Stimulated activated CD8-positive, alpha-beta memory T cell treated with anti-CD3 and anti-CD28 coated beads, Interleukin-4, amount 100 ng/mL, for 1 hour (primary cell): ENCODE results near the gene SEPTIN1.
"Not testable (repeated sequence)": the region's sequence is repeated elsewhere in the genome, so short reads cannot be mapped to it uniquely, and the experiment has no call there.

Experiments
- DNase-seq, 2 donors: peaks; one replicate each; pipeline ENCODE4 v3.0.0-alpha.2; 2020; ENCODE audit warnings: low read depth in 2 of 2, low spot score in 1 of 2

Gene SEPTIN1

DNA sequence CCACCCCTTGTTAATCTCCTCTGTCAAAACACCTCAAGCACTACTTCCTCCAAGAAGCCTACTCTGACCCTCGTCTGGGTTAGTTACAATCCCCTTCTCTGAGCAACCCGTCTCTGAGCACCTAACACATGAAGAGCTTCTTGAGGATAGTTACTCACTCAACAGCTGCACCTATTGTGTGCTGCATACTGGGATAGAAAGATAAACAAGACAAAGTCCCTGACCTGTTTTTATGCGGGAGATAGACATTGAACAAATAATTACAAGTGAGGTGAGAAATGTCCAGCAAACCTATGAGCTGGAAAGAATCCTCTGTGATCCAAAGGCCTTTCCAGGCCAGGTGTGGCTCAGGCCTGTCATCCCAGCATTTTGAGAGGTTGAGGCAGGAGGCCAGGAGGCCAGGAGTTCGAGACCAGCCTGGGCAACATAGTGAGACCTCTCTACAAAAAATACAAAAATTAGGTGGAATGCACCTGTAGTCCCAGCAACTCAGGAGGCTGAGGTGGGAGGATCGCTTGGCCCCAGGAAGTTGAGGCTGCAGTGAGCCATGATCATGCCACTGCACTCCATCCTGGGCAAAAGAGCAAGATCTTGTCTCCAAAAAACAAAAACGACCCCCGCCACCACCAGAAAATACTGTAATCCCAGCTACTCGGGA, 19.5 kb upstream of the SEPTIN1 start:
- DNase-seq, result no peak

DNA sequence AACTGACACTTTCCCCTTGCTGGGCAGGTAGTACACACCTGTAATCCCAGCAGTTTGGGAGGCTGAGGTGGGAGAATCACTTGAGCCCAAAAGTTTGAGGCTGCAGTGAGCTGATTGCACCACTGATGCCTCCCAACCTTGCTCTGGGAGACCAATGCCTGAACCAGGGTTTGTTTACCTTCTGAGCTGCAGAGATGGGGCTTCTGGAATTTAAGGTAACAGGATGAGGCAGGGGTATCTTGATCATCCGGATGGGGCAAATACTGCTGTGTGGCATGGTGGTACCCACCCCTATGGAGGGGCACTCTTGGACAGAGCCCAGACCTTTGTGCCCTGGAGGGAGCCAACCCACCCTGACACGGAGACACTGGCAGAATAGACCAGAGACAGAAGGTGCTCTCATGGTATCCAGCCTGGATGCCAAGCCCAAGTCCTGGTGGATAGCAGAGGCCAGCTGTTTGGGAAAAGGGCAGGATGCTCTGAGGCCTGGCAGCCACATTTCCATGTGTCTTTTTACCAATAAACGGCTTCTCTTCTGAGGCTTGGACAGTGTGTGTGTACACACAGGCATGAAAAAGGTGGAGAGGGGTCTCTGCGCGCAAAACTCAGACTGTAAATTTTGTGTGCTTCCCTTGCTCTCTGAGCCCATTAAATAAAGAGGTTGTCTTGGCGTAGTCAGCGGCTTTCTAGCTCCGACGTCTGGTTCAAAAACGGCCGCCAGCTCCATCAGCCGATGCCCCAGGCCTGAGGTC, 17.2 kb upstream of the SEPTIN1 start:
- DNase-seq, result no peak

DNA sequence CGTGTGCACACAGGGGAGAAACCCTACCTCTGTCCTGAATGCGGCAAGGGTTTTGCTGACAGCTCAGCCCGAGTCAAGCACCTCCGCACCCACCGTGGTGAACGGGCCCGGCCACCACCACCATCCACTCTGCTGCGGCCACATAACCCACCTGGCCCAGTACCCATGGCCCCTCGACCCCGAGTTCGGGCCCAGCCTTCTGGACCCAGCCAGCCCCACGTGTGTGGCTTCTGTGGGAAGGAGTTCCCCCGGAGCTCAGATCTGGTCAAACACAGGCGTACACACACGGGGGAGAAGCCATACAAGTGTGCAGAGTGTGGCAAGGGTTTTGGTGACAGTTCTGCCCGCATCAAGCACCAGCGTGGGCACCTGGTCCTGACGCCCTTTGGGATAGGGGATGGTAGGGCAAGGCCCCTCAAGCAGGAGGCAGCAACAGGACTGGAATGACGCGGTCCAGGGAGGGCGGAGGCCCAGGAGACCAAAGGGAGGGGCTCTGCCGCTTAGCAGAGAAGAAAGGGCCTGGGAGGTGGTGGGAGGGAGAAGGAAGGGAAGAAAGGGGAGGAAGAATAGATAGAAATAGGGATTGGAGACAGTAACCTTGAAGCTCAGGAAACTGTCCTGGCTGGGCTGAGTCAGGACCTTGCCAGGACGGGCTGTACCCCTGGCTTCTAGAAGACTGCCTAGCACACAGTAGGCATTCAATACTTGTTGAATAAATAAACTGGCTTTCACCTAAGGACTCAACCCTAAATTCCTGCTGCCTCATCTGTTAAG, 16.5 kb upstream of the SEPTIN1 start:
- DNase-seq, result no peak

DNA sequence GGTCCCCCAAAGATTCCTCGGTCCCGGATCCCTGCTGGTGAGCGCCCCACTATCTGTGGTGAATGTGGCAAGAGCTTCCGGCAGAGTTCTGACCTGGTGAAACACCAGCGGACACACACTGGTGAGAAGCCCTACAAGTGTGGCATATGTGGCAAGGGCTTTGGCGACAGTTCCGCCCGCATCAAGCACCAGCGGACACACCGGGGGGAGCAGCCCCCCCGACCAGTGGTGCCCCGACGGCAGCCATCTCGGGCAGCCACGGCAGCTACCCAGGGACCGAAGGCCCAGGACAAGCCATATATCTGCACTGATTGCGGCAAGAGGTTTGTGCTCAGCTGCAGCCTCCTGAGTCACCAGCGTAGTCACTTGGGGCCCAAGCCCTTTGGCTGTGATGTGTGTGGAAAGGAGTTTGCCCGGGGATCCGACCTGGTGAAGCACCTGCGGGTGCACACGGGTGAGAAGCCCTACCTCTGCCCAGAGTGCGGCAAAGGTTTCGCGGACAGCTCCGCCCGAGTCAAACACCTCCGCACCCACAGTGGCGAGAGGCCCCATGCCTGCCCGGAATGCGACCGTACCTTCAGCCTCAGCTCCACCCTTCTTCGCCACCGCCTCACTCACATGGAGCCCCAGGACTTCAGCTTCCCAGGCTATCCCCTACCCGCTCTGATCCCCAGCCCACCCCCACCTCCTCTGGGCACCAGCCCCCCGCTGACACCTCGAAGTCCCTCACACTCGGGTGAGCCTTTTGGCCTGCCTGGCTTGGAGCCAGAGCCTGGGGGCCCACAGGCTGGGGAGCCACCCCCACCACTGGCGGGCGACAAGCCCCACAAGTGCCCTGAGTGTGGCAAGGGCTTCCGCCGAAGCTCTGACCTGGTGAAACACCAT, 15.7 kb upstream of the SEPTIN1 start:
- DNase-seq, result no peak

DNA sequence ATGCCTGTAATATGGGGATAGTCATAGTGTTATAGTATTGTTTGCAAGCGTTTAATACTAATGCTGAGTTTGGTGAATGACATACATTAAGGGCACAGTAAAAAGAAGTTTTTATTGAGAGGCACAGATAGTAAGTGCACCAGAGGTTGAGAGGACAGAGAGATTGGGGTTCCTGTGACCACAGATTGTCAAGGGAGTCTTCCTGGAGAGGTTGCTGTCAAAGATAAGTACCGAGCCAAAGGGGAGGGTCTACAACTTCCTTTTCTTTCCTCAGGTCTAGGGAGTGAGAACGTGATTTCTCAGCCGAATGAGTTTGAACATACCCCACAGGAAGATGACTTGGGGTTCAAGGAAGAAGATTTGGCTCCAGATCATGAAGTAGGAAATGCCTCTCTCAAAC, 14.7 kb upstream of the SEPTIN1 start:
- DNase-seq, result no peak

DNA sequence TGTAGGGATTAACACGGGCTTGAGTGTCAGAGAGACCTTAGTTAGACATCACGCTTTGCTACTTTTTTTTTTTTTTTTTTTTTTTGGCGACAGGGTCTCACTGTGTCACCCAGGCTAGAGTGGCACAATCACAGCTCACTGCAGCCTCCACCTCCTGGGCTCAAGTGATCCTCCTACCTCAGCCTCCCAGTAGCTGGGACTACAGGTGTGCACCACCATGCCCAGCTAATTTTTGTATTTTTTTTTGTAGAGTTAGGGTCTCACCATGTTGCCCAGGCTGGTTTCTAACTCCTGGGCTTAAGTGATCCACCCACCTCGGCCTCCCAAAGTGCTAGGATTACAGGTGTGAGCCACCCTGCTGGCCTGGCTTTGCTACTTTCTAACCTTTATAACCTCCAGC, 14.3 kb upstream of the SEPTIN1 start:
- not testable (repeated sequence) for DNase-seq

DNA sequence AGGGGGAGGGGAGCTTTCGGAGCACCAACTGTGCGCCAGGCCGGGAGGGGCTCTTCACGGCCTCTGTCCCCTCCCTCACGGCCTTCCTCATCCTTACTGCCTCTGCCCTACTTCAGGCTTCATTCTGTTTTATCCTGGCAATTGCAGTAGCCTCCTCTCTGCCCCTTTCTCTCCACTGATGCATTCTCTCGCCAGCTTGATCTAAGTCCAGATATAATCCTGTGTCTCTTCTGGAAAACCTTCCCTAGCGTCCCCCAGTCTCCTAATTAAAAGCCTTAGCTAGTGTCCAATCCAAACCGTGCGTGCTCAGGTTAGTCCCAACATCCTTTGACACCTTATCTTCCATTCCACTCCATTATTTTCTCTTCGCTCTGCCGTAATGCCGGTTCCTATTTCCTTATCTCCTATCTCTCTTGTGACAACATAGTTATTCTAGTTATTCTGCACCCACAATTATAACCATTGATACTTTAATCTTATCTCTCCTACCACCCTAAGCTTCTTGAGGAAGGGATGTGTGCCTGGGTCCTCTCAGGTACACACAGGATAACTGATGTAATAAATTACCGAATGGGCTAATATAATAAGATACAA, 13.7 kb upstream of the SEPTIN1 start:
- DNase-seq, result no peak

DNA sequence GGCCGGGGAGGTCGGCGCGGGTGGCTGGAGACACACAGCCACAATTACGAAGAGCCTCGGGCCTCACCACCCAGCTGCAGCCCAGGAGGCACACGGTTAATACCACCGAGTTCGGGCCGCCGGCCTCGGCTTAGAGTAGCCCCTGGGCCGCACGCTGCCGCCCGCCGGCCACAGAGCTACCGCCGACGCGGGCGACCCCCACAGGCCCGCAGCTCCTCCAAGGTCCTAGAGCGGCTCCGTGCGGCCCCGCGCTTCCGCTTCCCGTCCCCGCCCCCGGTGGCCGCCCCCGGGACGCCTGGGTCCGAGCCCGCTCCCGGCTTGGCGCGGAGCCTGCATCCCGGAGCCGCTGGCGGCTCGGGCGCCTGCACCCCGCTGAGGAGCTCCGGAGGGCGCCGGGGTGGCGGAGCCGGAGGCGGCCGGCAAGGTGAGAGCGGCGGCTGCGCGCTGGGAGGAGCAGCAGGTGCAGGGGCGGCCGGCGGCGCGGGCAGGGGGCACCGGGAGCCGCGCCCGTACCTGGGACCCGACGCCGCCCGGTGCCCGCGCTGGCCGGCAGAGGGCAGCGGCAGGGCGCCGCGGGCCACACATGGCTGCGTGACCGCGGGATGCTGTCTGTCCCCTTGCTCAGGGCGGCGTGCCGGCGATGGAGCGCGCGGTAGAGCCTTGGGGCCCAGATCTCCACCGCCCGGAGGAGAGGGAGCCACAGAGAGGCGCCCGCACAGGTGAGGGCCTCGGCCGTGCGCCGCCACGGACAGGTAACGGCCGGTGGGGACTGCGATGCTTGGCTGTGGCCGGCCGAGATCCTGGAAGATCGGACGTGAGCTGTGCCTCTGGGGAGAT, 13.0 kb upstream of the SEPTIN1 start, which contains the start of gene ZNF48:
TSS of gene ZNF48 (plus strand) at position 266 of the 837 bp plus-strand sequence. CDS start at position 641, 375 bp downstream.
- DNase-seq, result no peak

DNA sequence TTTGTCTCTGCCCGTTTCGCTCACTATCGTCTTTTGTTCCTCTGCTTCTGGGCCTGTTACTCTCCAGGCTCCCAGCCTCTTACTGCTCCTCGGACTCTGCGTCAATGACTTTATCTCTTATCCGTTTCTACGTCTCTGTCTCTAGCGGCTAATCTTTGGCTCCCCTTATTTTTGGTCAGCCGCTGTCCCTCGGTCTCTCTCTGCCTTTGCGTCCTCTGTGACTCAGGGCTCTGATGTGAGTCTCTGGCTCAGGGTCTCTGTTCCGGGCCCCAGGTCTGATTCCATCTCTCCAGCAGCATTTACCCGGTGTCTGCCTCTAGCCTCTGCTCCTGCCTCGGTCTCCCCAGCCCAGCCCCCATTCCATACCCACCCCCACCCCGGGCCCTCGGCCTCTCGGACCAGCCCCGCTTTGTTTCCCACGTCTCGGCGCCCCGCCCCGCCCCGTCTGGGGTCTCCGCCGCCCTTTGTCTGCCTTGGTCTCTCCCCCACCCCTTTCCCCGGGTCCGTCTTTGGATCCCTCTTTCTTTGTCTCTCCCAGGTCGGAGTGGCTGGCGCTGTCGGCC, 12.3 kb upstream of the SEPTIN1 start:
- no peak for DNase-seq

DNA sequence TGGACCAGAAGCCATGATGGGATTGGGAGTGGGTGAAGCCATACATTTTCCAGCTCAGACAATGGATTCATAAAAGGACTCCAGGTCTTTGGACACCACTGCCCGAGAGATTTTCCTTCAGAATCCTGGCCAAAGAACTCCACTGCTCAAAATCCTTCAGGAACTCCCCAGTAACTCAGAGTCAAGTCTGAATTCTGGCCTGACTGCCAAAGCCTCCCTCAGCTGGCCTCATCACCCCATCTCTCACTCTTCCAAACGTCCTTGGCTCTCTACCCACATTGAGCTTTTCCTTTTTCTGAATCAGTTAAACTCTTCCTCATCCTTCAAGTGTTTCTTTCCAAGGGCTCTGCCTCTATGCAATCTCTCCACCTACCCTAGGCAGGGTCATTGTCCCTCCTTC, 1.2 kb upstream of the SEPTIN1 start:
- DNase-seq, result no peak

DNA sequence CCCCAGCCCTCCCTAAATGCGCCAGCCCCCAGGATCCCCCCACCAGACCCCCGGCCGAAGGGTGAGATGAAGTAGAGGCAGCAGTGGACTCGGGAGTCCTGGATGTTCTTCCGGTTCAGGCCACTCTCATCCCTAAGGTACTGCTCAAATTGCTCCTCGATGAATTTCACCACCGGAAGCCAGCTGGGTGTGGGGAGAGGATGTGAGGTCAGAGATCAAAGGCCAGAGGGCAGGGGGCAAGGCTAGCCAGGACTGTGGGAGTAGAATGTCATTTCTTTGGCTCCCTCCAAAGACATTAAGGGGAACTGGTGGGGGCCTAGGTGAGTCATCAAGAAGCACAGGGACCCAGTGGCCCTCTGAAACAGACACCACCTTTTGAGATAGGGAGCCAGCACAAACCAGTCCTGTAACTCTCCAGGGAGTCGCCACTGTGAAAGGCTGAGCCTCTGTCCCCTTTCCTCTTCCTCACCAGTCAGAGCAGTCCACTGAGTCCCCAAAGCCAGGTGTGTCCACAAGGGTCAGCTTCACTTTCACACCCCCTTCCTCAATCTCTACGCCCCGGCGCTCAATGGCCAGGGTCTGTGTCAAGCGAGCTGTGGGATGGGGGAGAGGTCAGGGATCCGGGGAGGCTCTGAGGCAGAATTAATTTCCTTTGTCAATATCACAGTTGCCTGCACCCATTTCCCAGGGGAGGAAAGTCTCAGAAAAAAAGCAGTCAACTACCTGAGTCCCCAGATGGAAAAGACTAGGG, 895 bp downstream of the SEPTIN1 start:
- DNase-seq, result no peak

DNA sequence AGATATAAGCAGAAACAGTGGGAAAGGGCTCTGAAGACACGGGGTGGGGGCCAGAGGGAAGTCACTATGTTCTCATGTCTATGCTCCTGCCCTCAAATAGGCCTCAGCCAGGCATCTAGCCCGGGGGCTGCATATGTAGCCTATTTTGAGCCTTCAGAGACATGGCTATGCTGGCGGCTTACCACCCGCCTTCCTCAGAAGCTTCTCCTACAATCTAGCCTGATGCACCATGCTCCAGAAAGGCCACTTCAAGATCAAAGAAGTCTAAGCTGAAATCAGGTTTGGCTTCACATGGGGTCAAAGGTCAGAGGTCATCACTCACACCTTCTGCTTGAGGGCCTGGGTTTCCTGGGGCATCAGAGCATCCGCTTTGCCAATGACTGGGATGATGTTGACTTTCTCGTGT, 1.6 kb downstream of the SEPTIN1 start:
- no peak for DNase-seq

DNA sequence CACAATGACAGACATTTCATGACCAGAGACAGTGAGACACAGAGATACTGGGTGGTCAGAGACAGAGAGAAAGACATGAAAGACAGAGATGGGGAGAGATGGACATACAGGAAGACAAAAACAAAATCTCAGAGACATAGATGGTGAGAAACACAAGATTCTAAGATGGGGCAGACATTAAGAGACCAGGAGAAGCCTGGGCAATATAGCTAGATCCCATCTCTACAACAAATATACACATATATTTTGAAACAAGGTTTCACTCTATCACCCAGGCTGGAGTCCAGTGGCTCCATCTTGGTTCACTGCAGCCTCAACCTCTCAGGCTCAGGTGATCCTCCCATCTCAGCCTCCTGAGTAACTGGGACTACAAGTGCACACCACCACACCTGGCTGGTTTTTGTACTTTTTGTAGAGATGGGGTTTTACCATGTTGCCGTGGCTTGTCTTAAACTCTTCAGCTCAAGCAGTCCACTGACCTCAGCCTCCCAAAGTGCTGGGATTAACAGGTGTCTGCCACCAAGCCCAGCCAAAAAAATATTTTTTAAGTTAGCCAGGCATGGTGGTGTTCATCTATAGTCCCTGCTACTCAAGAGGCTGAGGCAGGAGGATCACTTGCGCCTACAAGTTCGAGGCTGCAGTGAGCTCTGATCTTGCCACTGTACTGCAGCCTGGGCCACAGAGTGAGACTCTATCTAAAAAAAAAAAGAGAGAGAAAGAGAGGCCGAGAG, 2.1 kb downstream of the SEPTIN1 start:
- no peak for DNase-seq

DNA sequence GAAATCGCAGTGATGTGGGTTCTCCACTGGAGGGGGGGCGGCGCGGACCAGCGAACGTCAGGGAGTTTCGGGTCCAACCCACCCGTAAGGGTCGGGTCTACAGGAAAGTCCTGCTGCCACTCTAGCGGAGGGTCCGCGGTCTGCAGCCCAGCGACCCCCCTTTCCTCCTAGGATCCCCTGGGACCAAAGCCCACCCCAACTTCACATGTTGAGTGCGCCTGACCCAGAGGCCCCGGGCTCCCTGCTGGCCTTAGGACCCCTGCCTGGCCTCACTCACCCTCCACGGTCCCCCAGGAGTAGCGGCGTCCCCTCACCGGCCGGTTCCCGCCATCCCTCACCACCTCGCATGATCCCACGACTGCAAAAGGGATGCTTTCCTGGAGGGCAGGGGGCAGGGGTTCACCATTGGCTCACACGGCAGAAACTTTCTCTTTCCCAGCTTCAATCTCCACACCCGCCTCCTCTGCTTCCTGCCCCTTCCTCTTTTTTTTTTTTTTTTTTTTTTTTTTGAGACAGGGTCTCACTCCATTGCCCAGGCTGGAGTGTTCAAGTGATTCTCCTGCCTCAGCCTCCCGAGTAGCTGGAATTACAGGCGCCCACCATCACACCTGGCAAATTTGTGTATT, 3.1 kb downstream of the SEPTIN1 start:
- DNase-seq, result no peak

DNA sequence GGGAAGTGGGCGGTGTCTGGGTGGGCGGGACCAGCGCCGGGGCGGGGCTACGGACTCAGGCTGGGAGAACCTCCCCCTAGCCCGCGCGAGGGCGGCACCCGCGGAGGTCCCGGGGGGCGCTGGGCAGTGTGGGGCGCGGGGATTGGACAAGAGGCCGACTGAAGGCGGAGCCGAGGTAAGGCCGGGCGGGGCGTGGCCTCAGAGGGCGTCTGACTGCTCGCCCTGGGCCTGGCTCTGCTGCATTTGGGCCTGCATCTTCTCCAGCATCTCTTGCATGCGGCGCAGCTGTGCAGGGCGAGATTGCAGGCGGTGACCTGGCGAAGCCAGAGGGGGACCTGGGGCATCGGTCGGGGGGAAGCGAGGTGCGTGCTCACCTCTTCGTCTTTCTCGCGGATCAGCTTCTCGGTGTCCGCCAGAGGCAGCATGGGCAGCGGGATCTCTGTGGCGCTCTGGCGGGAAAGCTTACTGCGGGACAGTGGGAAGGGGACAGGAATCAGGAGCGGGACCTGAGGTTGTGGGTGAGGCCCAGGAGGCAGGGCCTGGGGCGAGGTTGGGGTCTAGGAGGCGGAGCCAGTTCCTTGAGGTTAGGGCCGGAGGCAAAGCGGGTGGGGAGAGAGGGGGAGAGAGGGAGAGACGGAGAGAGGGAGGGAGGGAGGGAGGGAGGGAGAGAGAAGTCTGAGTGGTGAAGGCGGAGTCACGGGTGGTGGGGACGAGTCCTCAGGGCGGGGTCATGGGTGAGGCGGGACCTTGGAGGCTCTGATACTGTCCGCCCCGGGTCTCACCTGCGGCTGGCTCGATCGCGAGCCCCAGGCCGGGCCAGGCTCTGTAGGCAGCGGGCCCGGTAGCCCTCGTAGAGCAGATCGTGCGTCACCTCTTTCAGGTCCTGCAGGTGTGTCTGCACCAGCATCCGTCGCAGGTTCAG, 3.9 kb downstream of the SEPTIN1 start:
- peak; percentile 98 to 100 for DNase-seq

DNA sequence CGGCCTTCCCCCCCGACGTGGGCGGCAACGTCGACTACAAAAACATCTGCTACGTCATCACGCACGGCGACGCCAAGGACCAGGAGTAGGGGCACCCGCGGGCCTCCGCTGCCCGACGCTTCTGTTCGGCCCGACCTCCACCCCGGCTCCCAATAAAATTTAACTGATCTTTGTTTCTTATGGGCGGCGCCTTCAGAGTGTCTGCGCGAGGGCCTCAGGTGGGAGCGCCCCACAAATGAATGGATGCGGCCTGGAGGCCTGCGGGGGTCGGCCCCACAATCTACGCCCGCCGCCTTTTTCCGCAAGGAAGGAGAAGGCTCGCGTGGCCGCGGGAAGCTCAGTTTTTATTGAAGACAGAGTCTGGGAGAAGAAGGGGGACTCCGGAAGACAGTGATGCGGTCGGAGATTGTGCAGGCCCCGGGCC, 4.5 kb downstream of the SEPTIN1 start:
- DNase-seq, result peak; percentile 79
